Brain microvascular endothelial cell (primary cell): ENCODE data around the gene UROC1.

Experiments used
- DNase-seq: peaks from one replicate; pipeline ENCODE4 v3.0.0-alpha.2; 2020
- H3K27ac ChIP-seq: fragments of 250-450 bp; sonication (Bioruptor Pico); 2 replicates; pipeline ENCODE4 v1.5.1; 2020; ENCODE audit warnings: mild to moderate bottlenecking, moderate library complexity
- H3K27me3 ChIP-seq: fragments of 250-450 bp; sonication (Bioruptor Pico); replicated peaks from 2 replicates; pipeline ENCODE4 v1.5.1; 2020; ENCODE audit warnings: mild to moderate bottlenecking
- H3K36me3 ChIP-seq: fragments of 250-450 bp; sonication (Bioruptor Pico); replicated peaks from 2 replicates; pipeline ENCODE4 v1.5.1; 2020; ENCODE audit warnings: mild to moderate bottlenecking
- H3K4me3 ChIP-seq: 2 replicates; pipeline ENCODE4 v1.5.1; 2011; ENCODE audit warnings: low read depth, mild to moderate bottlenecking, control low read depth, low read length, moderate library complexity
- CTCF ChIP-seq: IDR thresholded peaks from 2 replicates; pipeline ENCODE4 v1.5.1; 2011; ENCODE audit warnings: low read depth, mild to moderate bottlenecking, moderate library complexity, low read length, control low read depth, inconsistent platforms; ENCODE audit errors: missing control alignments
- in situ Hi-C: cut with HindIII; loops from 2 replicates; pipeline ENCODE4 v1.10.0; 2017; ENCODE audit warnings: low sequenced_read_pairs, low pct_ligation_motif_present

UROC1 gene

GRCh38 chr3:126527006-126527405 lies 9.4 kb upstream of the UROC1 start:
- H3K36me3 ChIP-seq: no peaks in the 10 kb centered on the region
- no peak for TF ChIP-seq CTCF
- no peak overlapping the region for H3K27ac ChIP-seq
- in situ Hi-C loops: no loop called here
- no peak overlapping the region for H3K4me3 ChIP-seq
- DNase-seq: no peak
- H3K27me3 ChIP-seq: peaks cover 19% of the 10 kb centered on the region

GRCh38 chr3:126526668-126527005 lies 9.1 kb upstream of the UROC1 start:
- no peak overlapping the region for H3K4me3 ChIP-seq
- in situ Hi-C loops: no loop called here
- DNase-seq: no peak
- TF ChIP-seq CTCF: no peak
- peaks cover 16% of the 10 kb centered on the region for H3K27me3 ChIP-seq
- no peaks in the 10 kb centered on the region for H3K36me3 ChIP-seq
- H3K27ac ChIP-seq: no peak overlapping the region

- DNase-seq: no peak
- in situ Hi-C loops: no loop called here
- Histone ChIP-seq H3K27me3 (peaks cover 13% of the 10 kb centered on the region), H3K4me3 (no peak overlapping the region), H3K36me3 (no peaks in the 10 kb centered on the region), H3K27ac (no peak overlapping the region)
- TF ChIP-seq CTCF: no peak
These were observed 8.5 kb upstream of the UROC1 start for GRCh38 chr3:126525853-126526667.

- Histone ChIP-seq H3K4me3 (no peak overlapping the region), H3K27me3 (peaks cover 13% of the 10 kb centered on the region), H3K27ac (no peak overlapping the region), H3K36me3 (no peaks in the 10 kb centered on the region)
- no peak for TF ChIP-seq CTCF
- DNase-seq: no peak
- in situ Hi-C loops: no loop called here
These were observed 7.7 kb upstream of the UROC1 start for GRCh38 chr3:126525091-126525852.

- Histone ChIP-seq H3K36me3 (no peaks in the 10 kb centered on the region), H3K27ac (no peak overlapping the region), H3K4me3 (no peak overlapping the region), H3K27me3 (peaks cover 13% of the 10 kb centered on the region)
- in situ Hi-C loops: no loop called here
- no peak for DNase-seq
- no peak for TF ChIP-seq CTCF
These were observed 6.9 kb upstream of the UROC1 start for GRCh38 chr3:126524429-126524988.
